ENCODE results near the gene NOTCH2.
A peak's percentile ranks its signal among the peaks of the same experiment; 100 is the strongest.
"Not testable (repeated sequence)": the region's sequence is repeated elsewhere in the genome, so short reads cannot be mapped to it uniquely, and the experiment has no call there.

NOTCH2 gene

DNA sequence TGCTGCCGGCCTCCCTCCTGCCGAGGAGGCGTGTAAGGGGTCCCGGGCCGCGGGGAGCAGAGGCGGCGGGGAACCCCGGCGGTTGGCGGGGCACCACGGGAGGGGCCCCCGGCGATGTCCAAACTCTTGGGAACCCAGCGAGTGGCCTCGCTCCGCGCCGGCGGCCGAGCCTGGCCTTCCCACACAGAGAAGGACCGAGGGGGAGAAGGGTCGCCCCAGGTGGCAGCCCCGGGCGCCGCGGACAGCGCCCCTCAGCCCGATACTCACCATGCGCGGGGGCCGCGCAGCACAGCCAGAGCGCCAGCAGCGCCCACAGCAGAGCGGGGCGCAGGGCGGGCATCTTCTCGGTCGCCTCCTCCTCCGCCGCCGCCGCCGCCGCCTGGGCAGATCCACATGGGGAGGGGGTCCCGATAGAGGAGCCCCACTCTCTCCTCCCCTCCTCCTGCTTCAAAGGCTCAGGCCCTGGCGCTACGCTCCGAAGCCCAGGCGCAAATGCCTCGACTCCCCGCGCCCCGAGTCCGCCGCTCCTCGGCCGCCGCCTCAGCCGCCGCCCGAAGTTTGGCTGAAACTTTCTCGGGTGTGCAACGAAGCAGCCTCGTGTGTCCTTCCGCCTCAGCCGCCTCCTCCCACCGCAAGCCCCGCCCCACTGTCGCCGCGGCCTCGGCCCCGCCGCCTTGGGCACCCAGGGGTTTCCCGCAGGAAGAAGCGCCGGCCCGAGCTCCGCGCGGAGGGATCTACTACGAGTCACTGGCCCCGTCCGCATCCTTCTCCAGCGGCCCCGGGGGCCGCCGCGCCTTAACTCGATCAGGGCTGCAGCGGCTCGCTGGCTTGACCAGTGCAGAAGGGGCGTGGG is at the start of gene NOTCH2:
NOTCH2 (minus strand) TSS at position 596 of the 853 bp plus-strand sequence; CDS start at position 340, 256 bp downstream.
- peak; percentile 58 for DNase-seq (ENCODE audit: low read depth, low spot score)

- DNase-seq (ENCODE audit: low read depth, low spot score): peak; percentile 7
Measured at GRCh38 chr1:120117371-120118177, 48.1 kb upstream of the NOTCH2 start.

DNA sequence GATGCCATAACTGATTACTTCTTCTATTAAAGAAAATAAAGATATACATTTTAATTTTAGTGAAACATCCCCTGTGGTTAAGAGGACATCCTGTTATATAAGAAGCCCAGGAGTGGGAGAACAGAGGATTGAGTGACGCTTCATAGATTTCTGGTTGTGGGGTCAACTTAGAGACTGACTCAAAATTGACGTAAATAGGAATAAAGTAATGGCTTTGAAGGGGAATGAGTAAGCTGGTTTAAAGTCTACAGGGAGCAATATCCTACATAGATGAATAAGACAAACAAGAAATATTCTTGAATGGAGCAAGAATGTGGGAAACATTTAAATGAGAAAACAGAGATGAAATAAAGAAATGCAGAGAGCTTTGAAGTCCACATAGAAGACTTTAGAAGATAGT is 46.6 kb upstream of the NOTCH2 start:
- DNase-seq (ENCODE audit: low read depth, low spot score): not testable (repeated sequence)

- DNase-seq (ENCODE audit: low read depth, low spot score): not testable (repeated sequence)
Measured at GRCh38 chr1:120113134-120113533, 43.7 kb upstream of the NOTCH2 start.

DNA sequence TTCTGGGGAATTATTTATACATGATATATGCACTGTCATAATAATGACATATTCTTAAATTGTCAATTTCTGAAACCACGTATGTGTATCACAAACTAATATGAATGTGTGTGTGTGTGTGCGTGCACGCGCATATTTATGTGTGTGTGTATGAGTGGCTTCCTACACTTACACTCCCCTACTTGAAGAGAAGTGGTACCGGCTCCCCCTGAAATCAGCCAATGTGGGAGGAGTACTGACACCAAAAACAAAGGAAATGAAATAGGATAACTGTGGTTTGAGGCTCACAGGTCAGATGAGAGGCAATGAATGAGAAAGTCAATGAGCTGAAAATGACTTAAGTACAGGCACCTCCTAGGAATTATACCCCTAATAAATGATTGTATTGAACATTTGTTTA is 42.8 kb upstream of the NOTCH2 start:
- not testable (repeated sequence) for DNase-seq (ENCODE audit: low read depth, low spot score)

DNA sequence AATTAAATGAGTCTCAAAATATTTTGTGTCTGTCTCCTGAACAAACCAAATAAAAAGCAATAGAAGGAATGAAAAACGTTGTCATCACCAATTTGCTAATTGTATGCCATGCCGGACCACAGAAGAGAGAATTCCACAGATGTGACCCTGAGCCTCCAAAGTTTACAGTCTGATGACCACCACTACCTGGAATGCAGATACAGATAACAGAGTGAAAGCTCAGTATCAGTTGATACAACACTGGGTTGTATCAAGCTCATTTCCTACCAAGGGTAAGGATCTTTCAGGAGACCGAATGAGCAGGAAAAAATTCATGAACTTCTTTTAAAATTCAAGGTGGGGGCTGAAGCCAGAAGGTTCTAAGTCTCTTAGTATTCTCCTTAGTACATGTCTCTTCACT is 42.3 kb upstream of the NOTCH2 start:
- DNase-seq (ENCODE audit: low read depth, low spot score): not testable (repeated sequence)

DNA sequence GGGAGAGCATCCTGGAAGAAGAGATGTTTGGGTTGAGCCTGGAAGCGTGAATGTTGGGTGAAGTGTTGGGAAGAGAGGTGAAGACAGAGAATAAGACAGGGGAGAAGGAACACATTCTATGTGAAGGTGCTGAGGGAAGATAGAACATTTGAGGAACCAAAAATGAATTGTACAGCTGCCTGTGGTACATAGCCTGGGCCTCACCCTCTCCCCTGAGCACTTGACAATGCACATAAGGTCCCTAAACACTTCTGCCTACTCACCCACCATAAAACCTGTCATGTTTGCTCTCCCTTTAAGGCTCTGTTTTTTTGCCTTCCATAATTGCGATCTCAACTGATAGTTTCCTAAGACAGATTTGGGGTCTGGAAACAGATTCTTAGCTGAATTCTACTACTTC is 41.5 kb upstream of the NOTCH2 start:
- DNase-seq (ENCODE audit: low read depth, low spot score): not testable (repeated sequence)

DNA sequence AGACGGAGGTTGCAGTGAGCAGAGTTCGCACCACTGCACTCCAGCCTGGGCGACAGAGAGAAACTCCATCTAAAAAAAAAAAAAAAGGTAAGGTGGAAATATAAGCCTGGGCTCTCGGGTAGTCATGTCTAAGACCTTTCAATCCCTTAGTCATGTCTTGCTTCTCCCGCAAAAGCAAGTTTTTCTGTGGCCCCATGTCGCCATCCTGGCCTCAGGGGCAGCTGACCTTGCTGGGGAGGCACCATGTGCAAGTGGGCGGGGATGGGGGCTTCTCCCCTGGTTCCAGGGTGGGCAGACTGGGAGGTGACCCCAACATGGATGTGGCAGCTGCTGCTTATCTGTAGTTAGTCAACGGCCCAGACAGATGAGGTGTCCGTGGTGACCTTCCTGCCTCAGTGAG is 40.2 kb upstream of the NOTCH2 start:
- not testable (repeated sequence) for DNase-seq (ENCODE audit: low read depth, low spot score)

DNA sequence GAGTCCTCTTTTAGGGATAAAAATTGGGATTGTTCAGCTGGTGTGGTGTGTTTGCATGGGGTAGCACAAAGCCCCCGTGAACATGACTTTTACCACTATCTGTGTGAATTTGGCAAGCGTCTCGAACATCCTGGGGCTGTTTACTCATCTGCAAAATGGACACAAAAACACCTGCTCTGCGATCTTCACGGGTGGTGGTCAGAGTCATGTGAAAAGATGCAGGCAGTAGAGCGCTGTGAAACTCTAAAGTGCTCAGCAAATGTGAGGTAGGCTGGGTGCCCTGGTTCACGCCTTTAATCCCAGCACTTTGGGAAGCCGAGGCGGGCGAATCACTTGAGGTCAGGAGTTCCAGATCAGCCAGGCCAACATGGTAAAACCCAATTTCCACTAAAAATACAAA is 39.7 kb upstream of the NOTCH2 start:
- DNase-seq (ENCODE audit: low read depth, low spot score): not testable (repeated sequence)

- DNase-seq (ENCODE audit: low read depth, low spot score): not testable (repeated sequence)
Measured at GRCh38 chr1:120105288-120105687, 35.8 kb upstream of the NOTCH2 start.

DNA sequence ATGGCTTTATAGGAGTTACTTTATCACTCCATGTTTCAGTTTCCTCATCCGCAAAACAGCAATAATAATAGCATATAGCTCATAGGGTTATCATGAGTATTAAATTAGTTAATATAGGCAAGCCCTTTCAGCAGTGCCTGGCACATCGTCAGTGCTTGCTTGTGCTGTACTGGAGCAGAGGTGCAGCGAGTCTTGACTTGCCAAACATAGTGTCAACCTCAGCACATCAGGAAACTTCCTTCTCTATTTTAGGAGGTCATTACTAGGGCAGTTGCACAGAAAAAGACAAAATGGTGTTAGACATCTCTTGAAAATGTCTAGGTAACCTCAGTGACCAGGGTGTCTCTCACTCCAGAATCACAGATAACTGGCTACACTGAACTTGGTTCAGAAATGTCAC is 34.3 kb upstream of the NOTCH2 start:
- not testable (repeated sequence) for DNase-seq (ENCODE audit: low read depth, low spot score)

- DNase-seq (ENCODE audit: low read depth, low spot score): not testable (repeated sequence)
Measured at GRCh38 chr1:120101593-120101992, 32.1 kb upstream of the NOTCH2 start.

- DNase-seq (ENCODE audit: low read depth, low spot score): not testable (repeated sequence)
Measured at GRCh38 chr1:120100590-120100989, 31.1 kb upstream of the NOTCH2 start.

DNA sequence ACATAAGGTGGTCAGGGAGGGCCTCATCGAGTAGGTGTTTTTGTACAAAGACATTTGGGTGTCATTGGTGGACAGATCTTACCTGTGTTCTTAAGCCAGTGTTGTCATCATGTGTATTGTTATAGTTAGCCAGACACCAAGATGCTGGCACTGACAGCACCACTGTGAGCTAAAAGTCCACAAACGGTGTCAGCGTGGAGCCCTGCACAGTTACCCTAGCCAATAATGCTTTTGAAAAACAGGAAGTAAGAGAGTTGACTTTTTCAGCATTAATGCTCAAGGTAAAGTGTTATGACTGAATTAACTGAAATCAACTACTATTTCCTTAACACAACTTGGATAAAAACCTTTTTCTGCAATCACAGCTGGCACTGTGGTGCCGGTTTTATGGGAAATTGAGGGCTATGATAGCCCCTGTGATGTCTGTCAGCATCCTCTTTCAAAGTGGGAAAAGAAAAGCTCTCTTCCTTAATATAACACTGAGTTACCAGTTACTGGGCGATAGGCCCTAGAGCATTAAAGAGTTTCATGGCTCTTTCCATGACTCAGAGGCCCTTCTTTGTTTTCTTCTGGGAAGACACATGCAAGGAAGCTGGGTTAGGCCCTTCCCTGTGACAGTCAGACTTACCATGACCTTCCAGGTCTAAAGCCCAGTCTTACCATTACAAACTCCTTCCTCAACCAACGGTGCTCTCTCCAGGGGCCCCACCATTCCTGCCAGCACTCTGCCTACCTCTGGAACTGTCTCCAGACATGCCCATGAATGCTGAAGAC is 29.7 kb upstream of the NOTCH2 start:
- DNase-seq (ENCODE audit: low read depth, low spot score): not testable (repeated sequence)

DNA sequence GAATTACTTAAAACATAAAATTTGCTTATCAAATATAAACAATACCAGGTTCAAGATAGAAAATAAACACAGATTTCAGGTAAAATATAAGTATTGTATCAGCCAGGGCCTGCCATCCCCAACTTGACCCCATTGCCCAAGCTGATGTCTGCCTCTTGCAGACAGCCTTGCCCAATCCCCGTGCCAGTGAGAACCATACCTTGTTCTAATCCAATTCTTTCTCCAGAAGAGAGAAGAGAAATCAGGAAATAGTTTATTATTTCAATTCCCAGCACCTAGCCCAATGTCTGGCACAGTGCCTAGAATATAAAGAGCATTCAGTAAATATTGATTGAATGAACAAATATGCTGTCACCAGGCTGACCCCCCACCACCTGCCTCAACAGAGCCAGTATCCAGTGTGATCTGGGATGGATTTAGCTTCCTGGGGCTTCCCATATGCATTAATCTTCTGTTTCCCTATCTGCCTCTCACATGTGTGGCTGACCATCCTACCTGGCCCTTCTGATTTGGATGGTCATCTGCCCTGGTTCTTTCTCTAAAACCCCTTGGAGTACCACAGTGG is 27.6 kb upstream of the NOTCH2 start:
- DNase-seq (ENCODE audit: low read depth, low spot score): not testable (repeated sequence)

DNA sequence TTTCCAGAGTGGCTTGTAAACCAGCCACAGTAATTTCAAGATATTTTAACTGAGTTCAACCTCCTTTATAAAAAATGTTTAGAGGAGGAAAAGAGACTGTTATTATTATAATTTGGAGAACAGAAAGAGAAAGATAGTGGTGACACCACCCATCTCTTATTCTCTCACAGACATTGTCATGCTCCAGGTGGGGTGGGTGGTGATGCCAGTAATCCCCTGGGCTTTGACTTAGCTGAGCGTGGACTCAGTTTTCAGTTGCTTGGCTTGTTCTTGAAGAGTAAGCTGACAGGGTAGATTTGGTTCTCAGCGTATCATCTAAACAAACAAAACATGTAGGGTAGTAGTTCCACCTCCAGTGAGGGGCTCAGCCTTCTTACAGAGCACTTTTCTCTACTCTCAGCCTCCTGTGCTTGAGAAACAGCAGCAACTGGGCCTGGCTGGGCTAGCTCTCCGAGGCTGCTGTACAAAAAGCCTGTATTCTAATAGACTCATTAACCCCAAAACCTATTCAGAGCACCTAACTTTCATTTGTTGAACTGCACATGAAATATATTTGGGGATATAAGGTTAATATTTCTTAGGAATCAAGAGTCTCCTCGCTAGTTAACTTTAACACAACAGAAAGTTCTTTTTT is 24.2 kb upstream of the NOTCH2 start:
- DNase-seq (ENCODE audit: low read depth, low spot score): not testable (repeated sequence)

DNA sequence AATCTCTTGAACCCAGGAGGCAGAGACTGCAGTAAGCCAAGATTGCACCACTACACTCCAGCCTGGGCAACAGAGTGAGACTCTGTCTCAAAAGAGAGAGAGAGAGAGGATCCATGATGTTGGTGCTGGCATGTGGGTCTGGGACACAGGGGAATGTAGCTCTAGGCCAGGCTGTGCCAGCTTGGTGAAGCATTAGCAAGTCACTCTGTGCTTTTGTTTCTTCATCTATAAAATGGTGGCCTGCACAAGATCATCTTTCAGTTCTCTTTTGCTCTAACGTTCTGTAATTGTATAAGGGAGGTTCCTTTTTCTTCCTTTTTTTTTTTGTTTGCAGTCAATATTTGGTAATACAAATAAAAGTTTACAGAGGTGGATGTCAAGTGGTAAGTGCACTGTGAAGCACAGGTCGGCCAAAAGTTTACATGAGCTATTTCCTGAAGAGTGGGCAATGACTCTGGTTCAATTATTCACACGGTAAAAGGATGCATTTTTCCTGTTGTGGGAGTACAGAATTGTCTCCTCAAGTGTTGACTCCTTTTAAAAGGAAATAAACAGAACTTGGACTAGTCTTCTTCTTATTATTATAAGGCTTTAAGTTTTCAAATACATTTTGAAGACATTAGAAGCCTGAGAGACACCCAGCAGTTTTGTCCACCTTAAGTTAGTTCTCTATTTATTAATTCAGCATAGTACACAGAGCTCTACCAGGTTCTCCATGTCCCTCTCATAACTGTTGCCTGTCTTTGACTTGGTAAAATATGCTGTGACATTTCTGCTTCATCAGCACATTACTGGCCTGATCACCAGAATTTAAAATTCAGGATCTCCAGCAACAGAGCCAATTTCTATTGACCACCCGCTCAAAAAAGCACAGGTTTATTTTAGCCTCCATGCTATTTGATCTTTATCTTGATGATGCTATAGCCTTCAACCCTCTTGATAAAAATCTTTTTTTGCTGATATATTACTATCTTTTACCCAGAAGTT is 23.1 kb upstream of the NOTCH2 start:
- not testable (repeated sequence) for DNase-seq (ENCODE audit: low read depth, low spot score)

GRCh38 chr1:120090830-120091229 is 21.4 kb upstream of the NOTCH2 start:
- not testable (repeated sequence) for DNase-seq (ENCODE audit: low read depth, low spot score)

- DNase-seq (ENCODE audit: low read depth, low spot score): peak; percentile 12
Measured at GRCh38 chr1:120087959-120088358, 18.5 kb upstream of the NOTCH2 start.

GRCh38 chr1:120069920-120070214 is 405 bp upstream of the NOTCH2 start:
- DNase-seq (ENCODE audit: low read depth, low spot score): not testable (repeated sequence)
